ENCODE results near the gene TRIM71. TPM values are rescaled to one million over a fixed set of nuclear protein-coding genes. Genes with fewer than 3 reads are reported as not detected.
A peak's percentile ranks its signal among the peaks of the same experiment; 100 is the strongest.

TRIM71 gene
- polyA plus RNA-seq, 1 donor (not counting 4 experiments of a cell fraction or from before 2014, with no cell fraction given): not detected

- DNase-seq (ENCODE audit: low read depth, low spot score) (no peak), FAIRE-seq (no peak)
- Histone ChIP-seq H3K79me2 (ENCODE audit: control insufficient read depth, insufficient read depth, low read length) (no peaks in the 10 kb centered on the region), H4K20me1 (ENCODE audit: control insufficient read depth, extremely low read depth, insufficient read depth, low read length) (no peaks in the 10 kb centered on the region), H3K4me2 (ENCODE audit: control insufficient read depth, extremely low read depth, insufficient read depth, low read depth, low read length) (no peak overlapping the region), H3K9me3 (ENCODE audit: control insufficient read depth, low read depth, low read length) (no peaks in the 10 kb centered on the region), H3K27me3 (ENCODE audit: control insufficient read depth, extremely low read depth, insufficient read depth, low read length) (no peaks in the 10 kb centered on the region), H3K9ac (ENCODE audit: control insufficient read depth, extremely low read depth, insufficient read depth, low read length) (no peak overlapping the region), H3K27ac (ENCODE audit: control insufficient read depth, insufficient read depth, low read length) (no peak overlapping the region), H3K4me1 (ENCODE audit: control insufficient read depth, extremely low read depth, insufficient read depth, low read length) (peaks cover 2% of the 10 kb centered on the region), H3K4me3 (ENCODE audit: control insufficient read depth in 2 of 3, extremely low read depth in 1 of 3, insufficient read depth in 2 of 3, low read depth in 1 of 3, low read length in 3 of 3) (no peak overlapping the region), H3K36me3 (ENCODE audit: control insufficient read depth in 2 of 2, extremely low read depth in 1 of 2, insufficient read depth in 2 of 2, low read length in 2 of 2) (no peaks in the 10 kb centered on the region), H2AFZ (ENCODE audit: control insufficient read depth, low read length) (no peak overlapping the region), H3K9me1 (ENCODE audit: control insufficient read depth, extremely low read depth, insufficient read depth, low read length) (no peaks in the 10 kb centered on the region)
- no peak for TF ChIP-seq EZH2 (IDR thresholded peaks at IDR 0.05; ENCODE audit: low read length)
- TF ChIP-seq CTCF (optimal IDR thresholded peaks at IDR 0.05 in 1 of 3, IDR thresholded peaks at IDR 0.05 in 1 of 3, conservative IDR thresholded peaks at IDR 0.05 in 1 of 3; ENCODE audit: extremely low read depth in 1 of 3, insufficient read depth in 2 of 3, low read length in 3 of 3): no peak
- dilution Hi-C loops (cut with MboI; ENCODE audit: extremely low pct_ligation_motif_present, low sequenced_read_pairs): no loop called here
Measured at GRCh38 chr3:32862936-32863487, 45.2 kb downstream of the TRIM71 start.

GRCh38 chr3:32865383-32865782, 47.6 kb downstream of the TRIM71 start:
- dilution Hi-C loops (cut with MboI; ENCODE audit: extremely low pct_ligation_motif_present, low sequenced_read_pairs): no loop called here
- TF ChIP-seq EZH2 (IDR thresholded peaks at IDR 0.05; ENCODE audit: low read length) (no peak), CTCF (optimal IDR thresholded peaks at IDR 0.05 in 1 of 3, IDR thresholded peaks at IDR 0.05 in 1 of 3, conservative IDR thresholded peaks at IDR 0.05 in 1 of 3; ENCODE audit: extremely low read depth in 1 of 3, insufficient read depth in 2 of 3, low read length in 3 of 3) (no peak)
- no peaks in the 10 kb centered on the region for H3K27me3 ChIP-seq (ENCODE audit: control insufficient read depth, extremely low read depth, insufficient read depth, low read length)
- H4K20me1 ChIP-seq (ENCODE audit: control insufficient read depth, extremely low read depth, insufficient read depth, low read length): no peaks in the 10 kb centered on the region
- no peak overlapping the region for H3K4me3 ChIP-seq (ENCODE audit: control insufficient read depth in 2 of 3, extremely low read depth in 1 of 3, insufficient read depth in 2 of 3, low read depth in 1 of 3, low read length in 3 of 3)
- H3K9me3 ChIP-seq (ENCODE audit: control insufficient read depth, low read depth, low read length): no peaks in the 10 kb centered on the region
- no peak for FAIRE-seq
- peaks cover 2% of the 10 kb centered on the region for H3K4me1 ChIP-seq (ENCODE audit: control insufficient read depth, extremely low read depth, insufficient read depth, low read length)
- H3K9me1 ChIP-seq (ENCODE audit: control insufficient read depth, extremely low read depth, insufficient read depth, low read length): no peaks in the 10 kb centered on the region
- no peaks in the 10 kb centered on the region for H3K79me2 ChIP-seq (ENCODE audit: control insufficient read depth, insufficient read depth, low read length)
- H3K36me3 ChIP-seq (ENCODE audit: control insufficient read depth in 2 of 2, extremely low read depth in 1 of 2, insufficient read depth in 2 of 2, low read length in 2 of 2): no peaks in the 10 kb centered on the region
- no peak overlapping the region for H3K9ac ChIP-seq (ENCODE audit: control insufficient read depth, extremely low read depth, insufficient read depth, low read length)
- no peak overlapping the region for H2AFZ ChIP-seq (ENCODE audit: control insufficient read depth, low read length)
- DNase-seq (ENCODE audit: low read depth, low spot score): peak; percentile 15
- H3K27ac ChIP-seq (ENCODE audit: control insufficient read depth, insufficient read depth, low read length): no peak overlapping the region
- peak overlapping the region; percentile 41 for H3K4me2 ChIP-seq (ENCODE audit: control insufficient read depth, extremely low read depth, insufficient read depth, low read depth, low read length)

Measured in keratinocyte (primary cell).